Heart left ventricle (tissue), 16 donors: Measurements from ENCODE around the gene TNPO3. TPM values are rescaled to one million over a fixed set of nuclear protein-coding genes. Genes with fewer than 3 reads are reported as not detected.

Experiments
- ATAC-seq, 4 donors: fragments of 200-7000 bp; cut with Tn5 transposase; one replicate each; pipeline ENCODE4 v1.9.1; 2020 to 2022; ENCODE audit warnings: moderate library complexity in 4 of 4, mild to moderate bottlenecking in 3 of 4, moderate number of reproducible peaks in 1 of 4
- DNase-seq, 5 donors: peaks; one replicate each; pipeline ENCODE4 v3.0.0-alpha.2; 2020
- H3K27ac ChIP-seq, 12 donors: fragments of 200-600 bp; sonication (generic) in 4 of 12; one replicate each; pipeline versions ENCODE4 v1.5.0 to v1.8.0; 2016 to 2022; ENCODE audit warnings: mild to moderate bottlenecking in 2 of 12
- H3K27me3 ChIP-seq, 9 donors: fragments of 200-600 bp; sonication (generic) in 2 of 9; one replicate each; pipeline versions ENCODE4 v1.5.1 to v1.8.0; 2016 to 2022; ENCODE audit warnings: mild to moderate bottlenecking in 3 of 9
- H3K36me3 ChIP-seq, 9 donors: fragments of 200-600 bp; sonication (generic) in 2 of 9; one replicate each; pipeline versions ENCODE4 v1.5.0 to v1.8.0; 2018 to 2022; ENCODE audit warnings: mild to moderate bottlenecking in 2 of 9
- H3K4me1 ChIP-seq, 12 donors: fragments of 200-600 bp; sonication (generic) in 4 of 12; one replicate each; pipeline versions ENCODE4 v1.5.0 to v1.8.0; 2016 to 2022; ENCODE audit warnings: mild to moderate bottlenecking in 3 of 12
- H3K4me3 ChIP-seq, 12 donors: fragments of 200-600 bp; sonication (generic) in 4 of 12; one replicate each; pipeline versions ENCODE4 v1.5.0 to v1.8.0; 2017 to 2022; ENCODE audit warnings: mild to moderate bottlenecking in 9 of 12, moderate library complexity in 4 of 12
- H3K9me3 ChIP-seq, 12 donors: fragments of 200-600 bp; sonication (generic) in 4 of 12; one replicate each; pipeline versions ENCODE4 v1.5.0 to v1.8.0; 2016 to 2022; ENCODE audit warnings: mild to moderate bottlenecking in 1 of 12
- POLR2A ChIP-seq, 2 donors: fragments of 450-650 bp; IDR thresholded peaks; one replicate each; pipeline ENCODE4 v1.6.1; 2017; ENCODE audit warnings: antibody characterized with exemption in 2 of 2, mild to moderate bottlenecking in 2 of 2, moderate library complexity in 2 of 2
- WGBS, 4 donors: extraction: QIAGEN DNeasy Blood & Tissue Kit in 2 of 4; methylation state at CpG; one replicate each; pipeline versions ENCODE4 v1.1.5 to v1.1.7; 2013 to 2018; 5-methylcytosine and 5-hydroxymethylcytosine counted together
- intact Hi-C, 10 donors: fragments of 100-400 bp; cut with DNase I; formaldehyde crosslinking; loops; one replicate each; pipeline versions ENCODE4 v1.11.1 to v1.14.2; 2022
- polyA plus RNA-seq, 2 donors: library from polyadenylated mRNA; stranded (reverse); fragments of 200-250 nt; gene quantifications; one replicate each; pipeline ENCODE4 v1.2.3, GENCODE V29; 2013
- total RNA-seq, 9 donors: library from RNA; depleted of rRNA in 2 of 9; stranded (reverse); fragments of >200 nt in 2 of 9; fragmentation: NEBNext Ultra II Directional in 3 of 9; extraction: Animal tissue kit (Norgen Biotek cat#: 25700) in 3 of 9; gene quantifications; one replicate each; pipeline versions ENCODE4 v1.1.0 to v1.2.4, GENCODE V29; 2016 to 2023
- TF ChIP-seq, protein P1 (sequence below), 12 donors: fragments of 200-600 bp; sonication (generic) in 4 of 12; IDR thresholded peaks; one replicate each; pipeline versions ENCODE4 v1.5.0 to v1.8.0; 2018 to 2022; ENCODE audit warnings: antibody characterized with exemption in 12 of 12, mild to moderate bottlenecking in 5 of 12
- donor health status: ischemic (EF 13 %, LVEDD 7.1; RV severe dilation, severe dysfunction).
- donor health status: healthy with polysubstance abuse.
- donor health status: DM: no; HTN: yes; CAD: no.
- donor health status: DM: no; HTN: no; CAD: no.
- donor health status: ischemic (EF 25% LVEDD 6.9; RV normal size, moderate dysfunction).
- donor health status: ischemic (EF 25% LVEDD 5.7; RV mildly dilated, moderate dysfunction).
- donor health status: healthy.
- donor health status: DM: yes; HTN: yes; CAD: no.
- donor health status: ischemic (EF 35%, LVEDD 5.7; RV mildly dilated, moderate dysfunction).
- donor health status: nonischemic (EF 11% LVEDD 7.7; RV severe dilation, severe dysfunction).
- donor health status: DM: yes; HTN: yes; CAD: no.
- donor health status: PGD.
- donor health status: ischemic (EF 29% LVEDD 5.4; RV normal size, mild dysfunction).
- donor health status: nonischemic (EF 23%, LVEDD 6.1; RV moderate dilation, normal function).

TNPO3 gene
- total and polyA plus RNA-seq, 11 donors: 11.0 to 42.4 (median 31.3) TPM

DNA sequence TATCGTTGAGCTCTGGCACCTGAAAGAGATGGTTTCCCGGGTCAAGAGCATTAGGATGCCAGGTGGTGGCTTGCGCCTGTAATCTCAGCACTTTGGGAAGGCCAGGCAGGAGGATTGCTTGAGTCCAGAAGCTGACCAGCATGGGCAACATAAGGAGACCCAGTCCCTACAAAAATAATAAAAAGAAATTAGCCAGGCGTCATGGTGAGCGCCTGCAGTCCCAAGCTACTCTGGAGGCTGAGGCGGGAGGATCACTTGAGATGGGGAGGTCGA is 138.3 kb downstream of the TNPO3 start:
- H3K9me3 ChIP-seq: no peaks in the 10 kb centered on the region
- H3K4me3 ChIP-seq: no peak overlapping the region
- H3K4me1 ChIP-seq: peaks cover 0 to 16% (median 2%) of the 10 kb centered on the region in 12 donors
- no peak overlapping the region for H3K27ac ChIP-seq
- TF ChIP-seq POLR2A (IDR thresholded peaks at IDR 0.05): no peak
- TF ChIP-seq, protein P1, sequence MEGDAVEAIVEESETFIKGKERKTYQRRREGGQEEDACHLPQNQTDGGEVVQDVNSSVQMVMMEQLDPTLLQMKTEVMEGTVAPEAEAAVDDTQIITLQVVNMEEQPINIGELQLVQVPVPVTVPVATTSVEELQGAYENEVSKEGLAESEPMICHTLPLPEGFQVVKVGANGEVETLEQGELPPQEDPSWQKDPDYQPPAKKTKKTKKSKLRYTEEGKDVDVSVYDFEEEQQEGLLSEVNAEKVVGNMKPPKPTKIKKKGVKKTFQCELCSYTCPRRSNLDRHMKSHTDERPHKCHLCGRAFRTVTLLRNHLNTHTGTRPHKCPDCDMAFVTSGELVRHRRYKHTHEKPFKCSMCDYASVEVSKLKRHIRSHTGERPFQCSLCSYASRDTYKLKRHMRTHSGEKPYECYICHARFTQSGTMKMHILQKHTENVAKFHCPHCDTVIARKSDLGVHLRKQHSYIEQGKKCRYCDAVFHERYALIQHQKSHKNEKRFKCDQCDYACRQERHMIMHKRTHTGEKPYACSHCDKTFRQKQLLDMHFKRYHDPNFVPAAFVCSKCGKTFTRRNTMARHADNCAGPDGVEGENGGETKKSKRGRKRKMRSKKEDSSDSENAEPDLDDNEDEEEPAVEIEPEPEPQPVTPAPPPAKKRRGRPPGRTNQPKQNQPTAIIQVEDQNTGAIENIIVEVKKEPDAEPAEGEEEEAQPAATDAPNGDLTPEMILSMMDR (IDR thresholded peaks at IDR 0.05): no peak
- intact Hi-C loops: no loop called here
- H3K27me3 ChIP-seq: peaks cover 9 to 63% (median 25%) of the 10 kb centered on the region in 9 donors
- ATAC-seq (no peak), DNase-seq (no peak)
- no peaks in the 10 kb centered on the region for H3K36me3 ChIP-seq
- 89 to 97% (median 91%) methylated on average over 7 of the region's 7 CpGs for WGBS, 4 donors

DNA sequence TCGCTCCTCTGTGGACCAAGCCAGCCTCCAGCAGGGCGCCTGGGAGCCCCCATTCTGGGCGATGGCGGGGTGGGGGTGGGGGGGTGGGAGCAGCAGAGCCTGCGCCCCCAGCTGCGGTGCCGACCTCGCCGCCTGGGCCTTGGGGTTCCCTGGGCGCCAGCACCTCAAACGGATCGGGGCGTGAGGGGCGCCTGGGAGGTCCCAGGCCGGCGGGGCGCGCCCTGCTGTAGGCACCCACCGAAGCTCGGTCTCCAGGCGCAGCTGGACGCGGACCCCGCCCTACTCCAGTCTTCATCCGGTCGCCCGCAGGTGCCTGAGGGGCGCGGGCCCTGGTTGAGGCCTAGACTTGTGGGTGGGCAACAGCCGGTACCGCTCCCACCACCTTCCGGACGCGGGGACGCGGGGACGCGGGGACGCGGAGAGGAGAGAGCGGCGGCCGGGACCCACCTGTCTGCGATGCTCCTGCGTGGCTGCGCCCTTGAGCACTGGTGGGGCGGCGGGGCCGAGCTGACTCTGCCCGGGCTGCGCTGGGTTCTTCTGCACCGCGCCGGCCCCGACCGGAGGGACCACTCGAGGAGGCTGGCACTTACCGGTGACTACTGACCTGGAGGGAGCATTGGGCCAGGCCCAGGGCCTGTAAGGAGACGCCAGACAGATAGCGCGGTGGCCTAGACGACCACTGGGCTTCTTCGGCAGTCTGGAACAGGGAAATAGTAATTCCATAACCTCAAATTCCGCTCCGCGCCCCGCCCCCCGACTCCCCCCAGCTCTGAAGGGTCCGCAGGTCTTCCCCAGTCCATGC is 138.9 kb downstream of the TNPO3 start:
- intact Hi-C loops: no loop called here
- peak overlapping the region in 9 of 12 donors; percentile 5 to 39 (median 24) for H3K4me3 ChIP-seq
- no peaks in the 10 kb centered on the region for H3K9me3 ChIP-seq
- H3K27me3 ChIP-seq: peaks cover 9 to 63% (median 25%) of the 10 kb centered on the region in 9 donors
- H3K4me1 ChIP-seq: peaks cover 0 to 16% (median 3%) of the 10 kb centered on the region in 12 donors
- ATAC-seq (no peak), DNase-seq (peak in 1 of 5 donors; percentile 13)
- no peaks in the 10 kb centered on the region for H3K36me3 ChIP-seq
- no peak overlapping the region for H3K27ac ChIP-seq
- 20 to 40% (median 30%) methylated on average over 17 to 69 of the region's 69 CpGs for WGBS, 4 donors
- TF ChIP-seq POLR2A (IDR thresholded peaks at IDR 0.05): no peak
- TF ChIP-seq, protein P1 (IDR thresholded peaks at IDR 0.05): no peak

DNA sequence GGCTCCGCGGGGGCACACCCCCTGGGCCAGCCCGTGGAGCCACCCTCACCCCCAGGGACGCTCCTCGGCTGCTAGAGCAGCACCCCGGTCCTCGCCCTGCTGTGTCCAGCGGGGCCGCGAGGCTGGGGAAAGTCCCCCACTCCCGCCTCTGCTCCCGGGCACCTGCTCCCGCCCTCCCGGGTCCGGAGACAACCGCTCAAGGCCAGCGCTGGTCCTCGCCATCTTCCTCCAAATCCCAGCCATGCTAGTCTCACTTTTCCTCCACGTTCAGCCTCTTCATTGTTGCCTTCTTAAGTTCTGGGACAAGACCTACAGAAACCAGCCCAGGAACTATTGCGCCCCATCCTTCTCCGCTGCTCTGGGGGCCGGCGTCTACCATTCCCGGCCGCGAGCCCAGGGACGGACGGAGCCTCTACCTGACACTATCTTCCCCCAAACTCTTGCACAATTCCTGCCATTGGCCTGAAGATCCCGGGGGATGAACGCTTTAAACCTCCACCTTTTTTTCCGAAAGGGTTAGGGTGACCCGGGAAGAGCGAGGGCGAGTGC is 139.6 kb downstream of the TNPO3 start:
- Histone ChIP-seq H3K4me1 (peaks cover 0 to 19% (median 4%) of the 10 kb centered on the region in 12 donors), H3K9me3 (no peaks in the 10 kb centered on the region), H3K4me3 (peak overlapping the region in 8 of 12 donors; percentile 5 to 39 (median 24)), H3K36me3 (no peaks in the 10 kb centered on the region), H3K27ac (no peak overlapping the region), H3K27me3 (peaks cover 12 to 62% (median 30%) of the 10 kb centered on the region in 9 donors)
- TF ChIP-seq, protein P1 (IDR thresholded peaks at IDR 0.05): no peak
- no peak for TF ChIP-seq POLR2A (IDR thresholded peaks at IDR 0.05)
- 3 to 4% (median 4%) methylated on average over 29 to 34 of the region's 34 CpGs for WGBS, 4 donors
- intact Hi-C loops: no loop called here
- no peak for ATAC-seq
- peak in 1 of 5 donors; percentile 14 for DNase-seq

GRCh38 chr7:128914566-128915151 is 140.3 kb downstream of the TNPO3 start:
- ATAC-seq: no peak
- Histone ChIP-seq H3K36me3 (no peaks in the 10 kb centered on the region), H3K27me3 (peaks cover 19 to 62% (median 37%) of the 10 kb centered on the region in 9 donors), H3K27ac (no peak overlapping the region), H3K9me3 (no peaks in the 10 kb centered on the region), H3K4me1 (peaks cover 0 to 26% (median 6%) of the 10 kb centered on the region in 12 donors), H3K4me3 (no peak overlapping the region)
- WGBS, 4 donors: 41 to 51% (median 44%) methylated on average over 11 of the region's 11 CpGs
- intact Hi-C loops: no loop called here
- TF ChIP-seq POLR2A (IDR thresholded peaks at IDR 0.05): no peak
- TF ChIP-seq, protein P1 (IDR thresholded peaks at IDR 0.05): no peak
- peak in 1 of 5 donors; percentile 24 for DNase-seq
